Stimulated activated CD4-positive, alpha-beta T cell treated with anti-CD3 and anti-CD28 coated beads, Interleukin-15, amount 100 ng/mL, for 24 hours (primary cell): ENCODE measurements around the gene LDLRAD3.

Experiments
- DNase-seq: peaks from one replicate; pipeline ENCODE4 v3.0.0-alpha.2; 2020

The LDLRAD3 gene

DNA sequence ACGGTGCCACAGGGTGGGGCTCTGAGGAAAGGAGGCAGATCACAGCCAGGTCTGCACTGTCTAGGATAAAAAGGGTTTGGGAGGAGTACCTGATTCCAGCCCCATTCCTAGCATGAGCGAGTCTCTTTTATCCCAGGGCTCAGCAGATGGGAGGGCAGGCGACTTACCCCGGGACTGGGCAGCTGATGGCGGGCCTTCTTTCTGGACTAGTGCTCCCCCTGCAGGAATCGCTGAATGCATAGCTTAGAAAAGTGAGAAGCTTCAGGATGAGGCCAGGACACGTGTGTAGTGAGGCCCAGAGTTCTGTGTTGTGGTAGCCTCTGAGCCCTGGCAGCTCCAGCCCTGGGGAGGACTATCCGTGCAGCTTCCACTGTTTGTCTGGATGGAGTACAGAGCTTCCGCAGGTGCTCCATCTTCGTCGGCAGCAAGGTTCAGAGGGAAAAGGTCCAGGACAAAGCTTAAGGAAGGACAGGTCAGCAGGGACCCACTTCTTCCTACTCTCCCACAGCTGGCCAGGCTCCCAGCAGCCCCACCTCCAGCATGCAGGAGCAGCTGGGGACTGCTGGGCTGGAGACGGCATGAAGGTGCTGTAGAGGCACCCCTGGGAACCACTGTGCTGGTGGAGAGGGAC, 315.0 kb downstream of the LDLRAD3 start:
- peak; percentile 43 for DNase-seq

DNA sequence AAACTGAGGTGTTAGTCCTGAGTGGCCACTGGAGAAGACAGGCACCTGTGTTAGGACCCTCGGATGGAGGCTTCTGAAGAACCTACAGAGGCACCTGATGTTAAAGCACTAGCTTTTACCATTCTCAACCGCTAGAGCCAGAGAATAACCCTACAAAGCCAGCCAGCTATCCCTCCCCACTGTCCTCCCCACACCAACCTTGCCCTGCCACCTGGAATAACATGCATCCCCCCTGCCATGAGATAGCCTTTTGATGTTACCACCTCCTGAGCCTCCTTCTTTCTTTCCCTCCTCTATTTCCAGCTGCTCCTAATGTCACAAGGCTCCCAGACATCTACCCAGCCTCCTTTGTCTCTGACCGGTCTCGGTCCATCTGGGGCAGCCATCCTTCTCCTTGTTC, 317.2 kb downstream of the LDLRAD3 start:
- no peak for DNase-seq

DNA sequence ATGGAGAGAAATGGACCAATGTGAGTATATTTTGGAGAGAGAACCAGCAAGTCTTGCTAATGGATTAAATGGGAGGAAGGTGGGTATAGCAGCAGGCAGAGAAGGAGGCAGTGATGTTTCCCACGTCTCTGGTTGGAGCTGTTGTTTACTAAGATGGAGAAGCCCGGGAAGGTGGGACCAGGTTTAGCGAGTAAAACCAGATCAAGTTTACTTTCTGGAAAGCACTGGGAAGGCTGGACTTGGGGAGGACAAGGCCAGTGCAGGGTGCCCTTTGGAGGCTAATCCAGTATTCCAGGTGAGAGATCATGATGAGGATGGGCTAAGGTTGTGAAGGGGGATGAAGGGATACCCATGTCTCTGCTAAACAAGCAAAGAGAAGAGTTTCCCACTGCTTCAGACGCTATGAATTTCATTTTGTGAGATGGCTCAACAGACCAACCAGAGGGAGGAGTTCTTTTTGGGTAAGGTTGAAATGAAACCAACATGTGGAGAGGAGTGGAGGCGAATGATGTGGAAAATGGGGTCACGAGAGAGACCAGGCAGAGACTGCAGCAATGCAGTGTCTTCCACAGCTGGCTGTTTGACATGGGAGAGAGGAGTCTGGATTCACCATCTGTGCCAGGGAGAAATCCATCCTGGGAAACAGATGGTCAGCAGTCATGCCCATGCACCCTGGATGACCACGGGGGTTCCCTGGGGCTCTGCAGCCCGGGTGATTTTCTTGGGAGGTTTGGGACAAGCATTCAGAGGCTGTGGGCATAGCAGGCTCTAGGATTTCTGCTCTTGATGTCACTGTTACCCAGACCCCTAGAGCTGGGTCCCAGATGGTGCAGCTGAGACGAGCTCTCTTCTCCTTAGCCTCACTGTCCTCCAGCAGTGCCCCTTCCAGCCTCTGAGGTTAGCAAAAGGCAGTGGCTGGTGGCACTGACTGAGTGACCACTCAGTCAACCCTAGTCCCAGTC, 320.4 kb downstream of the LDLRAD3 start:
- DNase-seq = no peak

DNA sequence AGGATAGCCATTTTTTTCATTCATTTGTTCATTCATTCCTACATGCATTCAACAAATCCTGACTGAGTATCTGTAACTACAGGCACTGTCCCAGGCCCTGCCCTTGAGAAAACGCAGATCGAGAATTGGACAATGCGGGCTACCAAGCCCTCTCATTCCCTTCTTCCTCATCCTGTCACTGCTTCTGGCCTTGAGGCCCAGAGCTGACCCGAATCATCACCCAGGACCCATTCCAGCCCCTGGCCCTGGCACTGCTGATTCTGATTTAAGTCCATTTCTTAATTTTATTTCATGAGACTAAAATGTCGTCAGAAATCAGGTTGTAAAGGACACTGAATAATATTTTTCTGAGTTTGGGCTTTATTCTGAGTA, 321.1 kb downstream of the LDLRAD3 start:
- DNase-seq = no peak

DNA sequence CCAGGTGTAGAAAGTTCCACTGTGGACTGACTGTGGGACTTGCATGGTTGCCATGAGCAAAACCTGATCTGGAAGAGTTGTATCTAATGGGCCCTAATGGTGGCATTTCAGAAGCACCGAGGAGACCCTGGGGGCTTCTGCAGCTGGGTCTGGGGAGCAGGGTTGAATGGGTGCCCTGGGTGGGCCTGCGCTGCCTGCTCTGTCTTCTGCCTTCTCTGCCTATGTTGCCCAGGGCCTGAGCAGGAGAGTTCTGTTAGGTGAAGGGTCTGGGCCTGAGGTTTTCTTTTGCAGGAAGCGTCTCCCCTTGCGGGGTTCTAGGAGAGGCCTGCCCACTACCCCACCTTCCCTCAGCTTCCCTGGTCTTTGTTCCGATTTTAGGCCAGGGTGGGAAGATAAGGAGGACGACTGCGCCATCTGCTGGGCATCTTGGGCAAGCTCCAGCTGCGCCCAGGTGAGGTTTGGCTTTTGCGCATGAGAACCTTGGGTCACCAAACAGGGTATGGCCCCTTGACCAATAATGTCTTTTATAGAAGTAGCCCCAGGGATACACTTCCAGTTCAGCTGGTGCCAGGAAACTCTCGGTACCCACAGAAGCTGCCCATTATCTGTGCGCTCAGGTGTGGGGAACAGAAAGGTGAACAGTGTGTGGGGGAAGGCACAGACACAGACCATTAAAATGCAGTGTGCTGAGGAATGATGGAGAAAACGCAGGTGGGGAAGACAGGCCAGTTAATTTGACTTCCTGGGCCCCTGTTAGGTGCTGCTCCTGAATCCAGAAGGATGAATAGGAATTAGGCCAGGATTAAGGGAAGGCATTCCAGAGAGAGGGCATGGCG, 322.1 kb downstream of the LDLRAD3 start:
- DNase-seq = peak; percentile 69

DNA sequence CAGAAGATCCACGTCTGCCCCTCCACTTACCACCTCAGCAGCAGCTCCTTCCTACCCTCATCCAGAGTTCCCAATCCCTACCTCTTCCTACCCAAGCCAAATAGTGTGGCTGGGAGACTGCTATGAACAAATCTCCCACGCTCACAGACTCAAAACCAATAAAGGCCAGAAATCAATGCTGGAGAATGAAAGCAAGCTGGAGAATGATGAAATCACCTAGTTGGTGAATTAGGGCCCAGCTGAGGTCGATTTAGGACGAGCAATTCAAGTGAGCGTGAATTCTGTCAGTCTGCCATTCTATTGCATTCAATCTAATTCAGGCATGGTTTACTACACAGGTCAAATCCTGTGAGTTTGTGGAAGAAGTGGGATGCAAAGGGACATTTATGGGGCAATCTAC, 322.9 kb downstream of the LDLRAD3 start:
- DNase-seq = no peak

DNA sequence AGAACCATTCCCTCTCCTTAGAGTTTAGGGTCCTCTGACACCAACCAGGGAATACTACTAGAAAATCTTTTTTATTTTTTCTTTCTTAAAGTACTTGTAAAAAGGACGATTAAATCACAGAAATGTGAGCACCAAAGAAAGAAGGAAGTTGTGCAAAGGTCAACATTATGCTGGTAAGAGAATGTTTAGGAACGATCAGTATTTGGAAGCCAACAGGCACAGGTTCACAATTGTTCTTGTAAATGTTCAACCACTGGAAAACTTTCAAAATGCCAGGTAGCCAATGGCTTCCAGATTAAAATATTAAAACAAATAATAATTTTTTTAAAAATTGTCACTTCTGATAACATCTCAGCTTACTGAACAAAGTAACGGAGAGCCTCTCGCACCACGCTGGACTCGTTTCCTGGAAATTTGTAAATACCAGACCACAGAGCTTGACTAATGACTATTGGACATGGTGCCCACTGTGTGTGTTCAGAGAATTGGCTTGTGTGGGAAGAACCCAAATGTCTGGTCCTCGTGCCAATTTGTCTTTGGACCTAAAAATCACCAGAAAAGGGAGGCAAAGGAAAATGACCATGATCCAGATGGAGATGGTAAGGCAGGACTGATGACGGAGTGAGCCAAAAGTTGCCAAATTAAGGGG, 324.6 kb downstream of the LDLRAD3 start:
- DNase-seq = no peak

DNA sequence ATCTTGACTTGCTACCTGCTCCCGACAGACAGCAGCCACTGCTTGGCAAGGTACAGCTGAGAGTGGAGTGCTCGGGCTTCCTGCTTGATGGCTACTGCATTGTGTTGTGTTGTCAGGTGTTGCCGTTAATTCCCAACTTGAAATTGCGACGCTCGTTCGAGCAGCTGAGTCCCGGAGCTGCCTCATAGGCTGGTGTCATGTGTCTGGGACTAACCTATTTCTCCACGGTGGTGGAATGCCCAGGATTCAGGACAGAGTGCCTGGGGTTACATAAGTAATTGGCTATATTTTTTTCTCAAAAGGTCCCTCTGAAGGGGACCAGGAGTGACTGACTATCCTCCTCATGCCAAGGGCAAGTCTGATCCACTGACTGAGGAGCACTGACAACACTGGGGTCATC, 326.8 kb downstream of the LDLRAD3 start:
- DNase-seq = no peak

DNA sequence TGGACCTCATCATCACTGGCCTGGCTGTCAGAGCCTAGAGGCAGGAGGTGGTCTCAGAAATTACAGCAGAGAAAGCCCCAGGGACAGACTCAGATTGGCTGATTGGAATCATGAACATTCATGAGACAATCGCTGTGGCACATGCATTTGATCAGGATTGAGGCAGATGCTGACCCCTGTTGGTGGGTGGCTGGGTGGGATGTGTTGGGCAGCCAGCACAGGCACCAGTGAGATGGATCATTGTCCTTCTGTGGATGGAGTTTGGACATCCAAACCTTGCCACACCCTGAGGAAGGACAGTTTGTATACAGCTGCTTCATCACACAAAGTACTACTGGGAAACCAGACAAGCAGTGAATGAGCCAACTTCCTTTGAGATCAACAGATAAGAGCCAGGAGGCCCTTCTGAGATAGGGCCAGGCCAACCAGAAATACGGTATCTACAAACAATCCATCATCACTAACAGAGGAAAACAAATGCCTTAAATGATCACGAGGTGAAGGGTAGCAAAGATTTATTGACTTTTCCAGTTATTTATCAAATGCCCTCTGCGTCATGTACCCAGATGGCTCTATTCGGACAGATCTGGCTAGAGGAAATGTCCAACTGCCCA, 328.0 kb downstream of the LDLRAD3 start:
- no peak for DNase-seq

DNA sequence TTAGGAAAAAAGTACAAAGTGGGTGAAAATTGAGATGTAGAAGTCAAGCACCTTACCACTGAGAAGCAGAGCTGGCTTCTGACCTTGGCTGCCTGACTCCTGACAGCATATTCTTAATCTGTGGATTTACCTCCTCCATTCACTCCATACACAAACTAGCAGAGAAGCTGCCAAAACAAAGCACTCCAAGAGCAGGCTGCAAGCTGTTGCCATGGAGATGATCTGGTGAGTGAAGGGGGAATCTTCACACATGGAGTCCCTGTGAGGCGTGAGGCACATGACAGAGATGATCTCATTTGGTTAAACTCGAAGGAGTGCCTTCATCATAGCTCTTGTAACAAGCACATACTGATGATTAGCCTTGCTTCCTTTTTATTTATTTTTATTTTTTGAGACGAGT, 329.2 kb downstream of the LDLRAD3 start:
- no peak for DNase-seq

DNA sequence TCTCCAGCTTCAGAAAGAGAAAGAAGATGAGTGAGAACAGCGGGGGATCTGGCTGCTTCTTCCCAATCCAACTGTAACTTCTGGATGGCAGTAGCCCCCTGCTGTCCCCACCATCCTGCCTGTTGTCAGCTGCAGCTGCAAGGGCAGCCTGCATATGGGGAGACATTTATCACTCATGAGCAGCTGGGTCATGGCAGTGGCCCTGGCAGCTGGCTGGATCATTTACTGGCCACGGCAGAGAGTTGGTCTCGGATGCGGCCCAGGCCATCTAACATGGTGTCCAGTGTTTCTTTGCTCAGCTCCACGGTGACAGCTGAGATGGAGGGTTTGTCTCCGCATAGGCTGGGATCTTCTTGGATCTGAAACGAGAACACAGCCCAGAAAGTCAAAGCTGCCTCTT, 330.6 kb downstream of the LDLRAD3 start:
- DNase-seq = no peak

DNA sequence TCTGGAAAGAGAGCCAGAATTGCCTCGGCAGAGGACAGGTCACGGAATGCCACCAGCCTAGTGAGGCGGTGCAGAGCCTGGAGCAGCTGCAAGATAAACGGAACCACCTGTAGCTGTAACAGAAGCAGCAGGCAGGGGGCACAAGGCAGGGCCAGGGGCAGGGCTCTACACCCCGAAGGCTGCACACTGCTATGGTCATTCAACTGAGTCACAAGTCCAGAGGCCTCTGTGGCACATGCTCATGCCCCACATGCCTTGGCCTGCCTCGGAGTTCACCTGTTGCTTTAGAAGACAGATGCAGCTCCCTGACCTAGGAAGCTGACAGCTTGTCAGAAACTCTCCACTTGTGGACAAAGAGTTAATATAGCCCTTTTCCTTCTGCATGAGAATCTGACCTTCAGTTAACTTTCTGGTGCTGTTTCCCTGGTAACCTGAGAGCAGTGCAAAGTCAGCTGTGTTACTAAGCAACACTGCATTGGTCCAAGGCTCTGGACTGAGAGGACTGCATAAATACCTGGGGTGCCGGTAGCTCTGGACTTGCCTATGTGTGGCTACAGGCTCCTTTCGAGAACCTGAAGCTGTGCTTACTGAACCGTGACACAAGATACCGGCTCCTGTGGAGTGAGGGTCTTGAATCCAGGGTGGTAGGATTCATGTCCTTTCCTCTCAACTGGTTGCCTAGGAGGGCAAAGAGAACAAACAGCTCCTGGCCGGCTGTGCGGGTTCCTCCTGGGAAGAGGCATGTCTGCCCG, 334.8 kb downstream of the LDLRAD3 start:
- DNase-seq = no peak

DNA sequence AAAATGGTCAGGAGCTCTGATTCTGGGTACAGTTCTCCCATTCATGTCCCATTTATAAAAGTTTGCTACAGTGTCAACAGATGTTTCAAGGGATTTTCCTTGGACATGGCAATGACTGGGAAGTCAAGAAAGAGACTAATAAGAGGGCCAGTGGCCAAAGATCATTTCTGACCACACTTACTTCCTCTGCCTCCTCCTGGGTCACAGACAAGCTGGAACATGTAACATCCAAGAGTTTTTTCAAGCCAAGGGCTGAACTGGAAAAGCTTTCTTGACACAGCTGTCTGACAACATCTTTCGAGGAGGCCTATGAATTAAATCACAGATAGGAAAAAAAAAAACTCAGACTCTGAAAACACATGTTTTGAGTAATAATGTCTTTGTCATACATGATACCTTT, 336.7 kb downstream of the LDLRAD3 start:
- no peak for DNase-seq
